Peyer's patch (tissue), 4 donors: ENCODE data around the gene PDIA5.

Source experiments
- POLR2A ChIP-seq, 2 donors: fragments of 450-650 bp; IDR thresholded peaks; one replicate each; pipeline ENCODE4 v1.5.1; 2017; ENCODE audit warnings: antibody characterized with exemption in 2 of 2, mild to moderate bottlenecking in 2 of 2, moderate library complexity in 2 of 2
- TF ChIP-seq, protein P1 (sequence below), 6 experiments: fragments of 450-650 bp in 4 of 6; fragments of 200-600 bp in 2 of 6; sonication (generic) in 1 of 6; IDR thresholded peaks; one replicate each; pipeline ENCODE4 v1.5.1; 2017 to 2019; ENCODE audit warnings: antibody characterized with exemption in 6 of 6, mild to moderate bottlenecking in 3 of 6, moderate library complexity in 1 of 6

DNA sequence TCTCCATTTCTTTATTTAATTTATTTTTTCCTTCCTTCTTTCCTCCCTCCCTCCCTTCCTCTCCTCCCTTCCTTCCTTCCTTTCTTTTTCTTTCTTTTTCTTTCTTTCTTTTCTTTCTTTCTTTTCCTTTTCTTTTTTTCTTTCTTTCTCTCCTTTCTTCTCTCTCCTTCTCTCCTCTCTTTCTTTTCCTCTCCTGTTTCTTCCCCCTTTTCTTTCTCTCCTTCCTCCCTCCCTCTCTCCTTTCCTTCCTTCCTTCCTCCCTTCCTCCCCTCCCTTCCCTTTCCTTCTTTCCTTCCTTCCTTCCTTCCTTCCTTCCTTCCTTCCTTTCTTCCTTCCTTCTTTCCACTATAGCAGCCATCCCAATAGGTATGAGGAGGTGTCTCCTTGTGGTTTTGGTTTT lies 6.8 kb upstream of the PDIA5 start:
- TF ChIP-seq, protein P1, sequence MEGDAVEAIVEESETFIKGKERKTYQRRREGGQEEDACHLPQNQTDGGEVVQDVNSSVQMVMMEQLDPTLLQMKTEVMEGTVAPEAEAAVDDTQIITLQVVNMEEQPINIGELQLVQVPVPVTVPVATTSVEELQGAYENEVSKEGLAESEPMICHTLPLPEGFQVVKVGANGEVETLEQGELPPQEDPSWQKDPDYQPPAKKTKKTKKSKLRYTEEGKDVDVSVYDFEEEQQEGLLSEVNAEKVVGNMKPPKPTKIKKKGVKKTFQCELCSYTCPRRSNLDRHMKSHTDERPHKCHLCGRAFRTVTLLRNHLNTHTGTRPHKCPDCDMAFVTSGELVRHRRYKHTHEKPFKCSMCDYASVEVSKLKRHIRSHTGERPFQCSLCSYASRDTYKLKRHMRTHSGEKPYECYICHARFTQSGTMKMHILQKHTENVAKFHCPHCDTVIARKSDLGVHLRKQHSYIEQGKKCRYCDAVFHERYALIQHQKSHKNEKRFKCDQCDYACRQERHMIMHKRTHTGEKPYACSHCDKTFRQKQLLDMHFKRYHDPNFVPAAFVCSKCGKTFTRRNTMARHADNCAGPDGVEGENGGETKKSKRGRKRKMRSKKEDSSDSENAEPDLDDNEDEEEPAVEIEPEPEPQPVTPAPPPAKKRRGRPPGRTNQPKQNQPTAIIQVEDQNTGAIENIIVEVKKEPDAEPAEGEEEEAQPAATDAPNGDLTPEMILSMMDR (IDR thresholded peaks at IDR 0.05): no peak
- TF ChIP-seq POLR2A (IDR thresholded peaks at IDR 0.05): no peak
